ENCODE results near the gene ZNF213.

DNA sequence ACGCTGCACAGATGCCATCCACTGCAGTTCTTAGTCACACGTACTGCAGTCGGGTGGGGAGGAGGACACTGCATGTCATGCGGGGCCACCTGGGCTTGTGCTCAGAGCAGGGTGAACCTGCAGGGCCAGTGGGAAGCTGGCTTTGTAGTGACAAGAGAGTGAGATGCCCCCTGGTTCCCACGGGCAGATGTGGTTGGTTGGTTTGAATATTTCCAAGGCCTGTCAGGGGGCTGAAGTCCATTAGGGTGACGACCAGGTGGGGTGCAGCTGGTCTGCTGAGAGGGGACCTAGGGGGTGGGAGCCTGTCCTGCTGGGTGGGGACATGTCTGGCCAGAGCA, 14.3 kb downstream of the ZNF213 start:
- TF ChIP-seq EZH2 (IDR thresholded peaks at IDR 0.05; ENCODE audit: borderline replicate concordance) (no peak), EZH2phosphoT487 (IDR thresholded peaks at IDR 0.05; ENCODE audit: low read depth, severe bottlenecking, unreplicated experiment) (no peak)
